HG02943 (cell line): ENCODE measurements around the gene HES4.
"Not testable (repeated sequence)": the region's sequence is repeated elsewhere in the genome, so short reads cannot be mapped to it uniquely, and the experiment has no call there.

ENCODE experiments used
- ATAC-seq: cut with Tn5 transposase; IDR thresholded peaks from one replicate; pipeline ENCODE4 v1.9.1; 2021; ENCODE audit warnings: mild to moderate bottlenecking, low read depth, moderate library complexity; ENCODE audit not compliant: unreplicated experiment

The HES4 gene

DNA sequence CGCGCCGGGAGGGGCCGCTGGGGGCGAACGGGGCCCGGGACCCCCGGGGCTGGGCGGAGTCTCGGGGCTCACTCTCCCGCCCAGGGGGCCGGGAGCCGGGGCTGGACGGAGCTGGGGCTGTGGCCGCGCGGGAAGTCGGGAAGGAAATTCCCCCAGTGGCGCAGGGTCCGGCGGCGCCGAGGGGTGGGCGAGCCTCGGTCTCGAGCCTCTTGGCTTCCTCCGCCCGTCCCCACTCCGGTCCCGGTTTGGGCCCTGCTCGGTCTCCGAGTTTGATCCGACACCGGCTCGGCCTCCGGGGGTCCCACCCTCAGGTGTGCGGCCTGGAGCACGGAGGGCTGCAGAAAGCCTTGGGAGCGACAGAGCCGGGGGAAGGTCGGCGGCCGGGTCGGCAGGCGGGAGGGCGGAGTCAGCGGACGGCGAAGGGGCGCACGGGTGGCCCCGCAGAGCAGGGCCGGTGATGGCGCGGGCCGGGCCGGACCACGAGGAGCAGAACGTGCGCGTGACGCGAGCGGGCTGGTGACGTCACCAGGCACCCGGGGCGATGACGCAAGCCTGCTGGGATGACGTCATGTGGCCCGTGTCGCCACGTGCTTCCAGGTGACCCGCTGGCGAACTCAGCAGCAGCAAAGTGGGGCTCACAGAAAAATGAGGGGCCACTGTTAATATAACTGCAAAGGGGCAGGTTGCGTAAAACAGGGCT is 610 bp upstream of the HES4 start:
- ATAC-seq: no peak

DNA sequence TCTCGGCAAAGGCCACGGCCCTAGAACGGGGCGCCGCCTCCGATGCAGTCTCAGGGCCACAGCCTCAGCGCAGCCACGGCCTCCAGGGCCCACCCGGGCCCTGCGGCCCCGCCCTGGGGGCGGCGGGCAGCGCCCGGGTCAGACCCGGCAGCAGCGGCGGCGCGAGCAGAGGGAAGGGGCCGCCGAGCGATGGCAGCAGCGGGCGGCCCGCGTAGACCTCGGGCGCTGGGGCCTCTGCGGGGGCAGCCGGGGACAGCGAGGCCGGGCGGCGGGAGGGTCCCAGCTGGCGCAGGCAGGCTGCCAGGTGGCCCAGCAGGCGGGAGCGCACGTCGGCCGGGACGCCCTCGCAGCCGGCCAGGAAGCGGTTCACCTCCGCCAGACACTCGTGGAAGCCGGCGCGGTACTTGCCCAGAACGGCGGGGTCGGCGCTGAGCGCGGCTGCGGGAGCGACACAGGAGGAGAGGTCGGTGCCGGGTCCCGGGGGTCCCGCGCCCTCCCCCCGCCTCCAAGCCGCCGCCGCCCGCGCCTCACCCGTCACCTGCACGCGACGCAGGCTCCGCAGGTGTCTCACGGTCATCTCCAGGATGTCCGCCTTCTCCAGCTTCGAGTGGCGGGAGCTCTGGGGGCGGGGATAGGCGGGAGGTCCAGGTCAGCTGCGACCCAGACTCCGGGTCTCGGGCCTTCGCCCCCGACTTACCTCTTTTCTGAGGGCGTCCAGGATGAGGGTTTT is 737 bp downstream of the HES4 start:
- no peak for ATAC-seq

DNA sequence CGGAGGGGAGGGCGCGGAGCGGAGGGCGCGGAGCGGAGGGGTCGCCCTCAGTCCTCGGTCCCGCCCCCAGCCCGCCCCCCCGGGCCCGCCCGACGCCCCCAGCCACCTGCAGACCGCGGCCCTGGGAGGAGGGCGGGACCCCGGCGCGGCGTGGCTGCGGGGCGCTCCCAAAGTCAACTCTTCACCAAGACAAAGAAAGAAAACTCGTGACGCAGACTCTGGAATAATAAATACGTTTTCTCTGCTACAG is 1.2 kb downstream of the HES4 start:
- ATAC-seq: no peak

DNA sequence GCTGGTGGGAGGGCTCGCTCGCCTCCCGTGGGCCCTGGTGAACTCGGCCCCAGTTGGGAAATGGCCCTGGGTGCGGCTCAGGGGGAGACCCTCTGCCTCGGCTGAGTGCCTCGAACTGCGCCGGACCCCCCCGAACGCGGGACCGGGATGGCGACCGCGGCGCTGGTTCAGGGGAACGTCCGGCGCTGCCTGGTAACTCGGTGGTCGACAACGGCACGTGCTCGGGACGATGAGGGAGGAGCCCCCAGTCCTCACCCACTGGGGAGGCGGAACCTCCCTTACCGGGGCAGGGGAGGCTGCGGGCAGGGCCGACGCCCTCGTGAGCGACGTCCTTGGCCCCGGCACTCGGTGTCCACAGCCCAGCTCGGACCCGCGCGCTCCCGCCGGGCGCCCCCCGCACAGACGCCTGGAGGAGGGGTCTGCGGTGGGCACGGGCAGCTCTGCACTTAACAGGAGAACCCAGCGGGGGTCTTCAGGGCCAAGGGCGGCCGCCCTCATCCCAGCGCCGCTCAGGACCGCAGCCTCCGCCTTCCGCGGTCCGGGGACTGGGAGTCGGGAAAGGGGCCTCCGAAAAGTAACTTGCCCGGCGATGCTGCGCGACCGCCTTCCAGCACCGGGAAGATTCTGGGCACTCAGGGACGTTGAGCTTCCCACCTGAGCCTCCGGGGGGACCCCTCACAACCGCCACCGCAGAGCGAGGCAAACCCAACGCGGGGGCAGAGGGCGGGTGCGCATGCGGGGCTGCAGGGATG is 1.7 kb downstream of the HES4 start:
- no peak for ATAC-seq

DNA sequence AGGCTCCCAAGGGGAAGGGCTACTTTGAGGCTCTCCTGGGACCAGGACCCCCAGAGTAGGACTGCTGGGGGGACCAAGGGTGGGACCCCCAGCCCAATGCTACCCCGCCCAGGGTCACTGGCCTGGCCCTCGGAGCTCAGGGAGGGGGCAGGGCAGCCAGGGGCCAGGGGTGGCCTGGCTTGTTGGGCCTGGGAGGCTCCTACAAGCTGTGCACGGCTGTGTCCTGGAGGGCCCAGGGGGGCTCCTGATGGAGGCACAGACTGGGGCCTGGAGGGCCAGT is 2.2 kb downstream of the HES4 start:
- no peak for ATAC-seq

GRCh38 chr1:996851-997712 is 2.8 kb downstream of the HES4 start:
- no peak for ATAC-seq

DNA sequence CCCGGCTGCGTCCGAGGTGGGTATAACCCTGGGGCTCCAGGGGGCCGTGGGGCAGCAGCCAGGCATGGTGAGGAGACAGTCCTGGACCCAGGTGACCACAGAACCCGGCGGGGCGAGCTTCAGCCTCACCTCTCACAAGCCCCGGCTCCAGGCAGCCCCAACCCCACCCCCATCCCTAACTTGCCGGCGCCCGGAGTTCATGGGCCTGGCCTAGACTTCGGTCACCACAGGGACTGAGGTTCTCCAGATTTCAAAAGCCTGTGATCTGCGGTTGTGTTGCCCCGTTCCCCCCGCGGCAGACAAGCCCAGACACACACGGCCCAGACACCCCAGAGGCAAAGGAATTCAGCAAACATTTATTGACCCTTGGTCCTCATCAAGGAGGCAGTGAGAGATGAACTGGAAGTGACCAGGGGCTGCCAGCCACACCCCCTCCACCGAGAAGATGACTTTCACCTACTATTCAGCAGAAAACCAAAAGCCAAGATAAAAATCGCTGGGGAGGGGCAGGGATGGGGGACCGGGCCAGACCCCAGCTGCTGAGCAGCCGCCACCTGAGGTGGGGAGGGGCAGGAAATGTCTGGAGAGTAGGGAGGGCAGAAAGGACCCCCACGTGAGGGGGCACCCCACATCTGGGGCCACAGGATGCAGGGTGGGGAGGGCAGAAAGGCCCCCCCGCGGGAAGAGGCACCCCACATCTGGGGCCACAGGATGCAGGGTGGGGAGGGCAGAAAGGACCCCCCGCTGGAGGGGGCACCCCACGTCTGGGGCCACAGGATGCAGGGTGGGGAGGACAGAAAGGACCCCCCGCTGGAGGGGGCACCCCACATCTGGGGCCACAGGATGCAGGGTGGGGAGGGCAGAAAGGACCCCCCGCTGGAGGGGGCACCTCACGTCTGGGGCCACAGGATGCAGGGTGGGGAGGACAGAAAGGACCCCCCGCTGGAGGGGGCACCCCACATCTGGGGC is 3.9 kb downstream of the HES4 start:
- no peak for ATAC-seq

- ATAC-seq: not testable (repeated sequence)
These were observed 5.4 kb downstream of the HES4 start for GRCh38 chr1:994546-994945.

- no peak for ATAC-seq
These were observed 6.4 kb downstream of the HES4 start for GRCh38 chr1:993379-993995.

- ATAC-seq: no peak
These were observed 7.5 kb downstream of the HES4 start for GRCh38 chr1:992362-992761.

- no peak for ATAC-seq
These were observed 8.0 kb downstream of the HES4 start for GRCh38 chr1:991895-992294.

DNA sequence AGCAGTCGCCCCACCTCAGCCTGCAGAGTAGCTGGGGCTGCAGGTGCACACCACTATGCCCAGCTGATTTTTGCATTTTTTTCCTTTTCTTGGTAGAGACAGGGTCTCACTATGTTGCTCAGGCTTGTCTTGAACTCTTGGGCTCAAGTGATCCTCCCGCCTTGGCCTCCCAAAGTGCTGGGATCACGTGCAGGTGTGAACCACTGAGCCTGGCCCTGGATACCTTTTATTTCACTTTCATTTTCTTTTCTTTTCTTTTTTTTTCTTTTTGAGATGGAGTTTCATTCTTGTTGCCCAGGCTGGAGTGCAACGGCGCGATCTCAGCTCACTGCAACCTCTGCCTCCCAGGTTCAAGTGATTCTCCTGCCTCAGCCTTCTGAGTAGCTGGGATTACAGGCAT is 8.6 kb downstream of the HES4 start:
- ATAC-seq: not testable (repeated sequence)

- not testable (repeated sequence) for ATAC-seq
These were observed 11.8 kb downstream of the HES4 start for GRCh38 chr1:988061-988460.

GRCh38 chr1:985126-985525 is 14.8 kb downstream of the HES4 start:
- no peak for ATAC-seq

- ATAC-seq: no peak
These were observed 15.5 kb downstream of the HES4 start for GRCh38 chr1:984476-984814.

DNA sequence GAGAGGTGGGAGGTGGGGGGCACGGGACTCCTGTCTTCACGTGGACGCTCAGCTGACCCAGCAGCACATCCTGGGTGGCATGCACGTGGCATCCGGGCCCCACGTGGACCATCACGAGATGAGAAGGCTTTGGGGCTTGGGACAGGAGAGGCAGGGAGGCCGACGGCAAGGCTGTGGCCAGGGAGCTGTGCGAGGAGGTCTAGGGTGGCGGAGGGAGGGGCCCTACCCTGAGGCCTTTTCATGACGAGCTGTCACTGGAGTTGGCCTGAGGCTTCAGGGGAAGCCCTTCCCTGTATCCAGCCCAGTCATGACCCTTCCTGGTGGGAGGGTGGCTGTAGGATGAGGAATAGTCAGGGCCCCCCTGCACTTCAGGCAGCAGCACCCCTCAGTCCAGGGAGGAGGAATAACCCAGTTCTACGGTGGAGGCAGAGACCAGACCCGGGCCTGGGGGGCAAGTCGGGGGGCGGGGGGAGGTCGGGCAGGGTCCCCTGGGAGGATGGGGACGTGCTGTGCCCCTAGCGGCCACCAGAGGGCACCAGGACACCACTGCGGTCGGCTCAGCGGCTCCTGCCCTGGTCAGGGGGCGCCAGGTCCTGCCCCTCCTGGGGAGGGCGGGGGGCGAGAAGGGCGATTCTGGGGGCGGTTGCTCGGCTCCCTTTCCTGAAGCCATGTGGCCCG is 16.0 kb downstream of the HES4 start:
- no peak for ATAC-seq

- no peak for ATAC-seq
These were observed 17.0 kb downstream of the HES4 start for GRCh38 chr1:982765-983436.

- no peak for ATAC-seq
These were observed 17.8 kb downstream of the HES4 start, which contains the start of gene PERM1 for GRCh38 chr1:981955-982558. Gene PERM1 (minus strand): TSS chr1:982093. CDS start chr1:981029, 1,064 bp downstream.
